Uterus (tissue), 2 donors: ENCODE measurements around the gene PLA2G7.

Experiments
- CTCF ChIP-seq, 4 experiments: fragments of 200-600 bp in 2 of 4; fragments of 450-650 bp in 2 of 4; sonication (generic) in 2 of 4; IDR thresholded peaks; one replicate each; pipeline ENCODE4 v1.5.1; 2016 to 2019; ENCODE audit warnings: antibody characterized with exemption in 4 of 4, mild to moderate bottlenecking in 2 of 4, moderate library complexity in 1 of 4
- POLR2A ChIP-seq, 2 donors: fragments of 450-650 bp; IDR thresholded peaks; one replicate each; pipeline ENCODE4 v1.6.1; 2016; ENCODE audit warnings: antibody characterized with exemption in 2 of 2, mild to moderate bottlenecking in 1 of 2, moderate library complexity in 1 of 2

DNA sequence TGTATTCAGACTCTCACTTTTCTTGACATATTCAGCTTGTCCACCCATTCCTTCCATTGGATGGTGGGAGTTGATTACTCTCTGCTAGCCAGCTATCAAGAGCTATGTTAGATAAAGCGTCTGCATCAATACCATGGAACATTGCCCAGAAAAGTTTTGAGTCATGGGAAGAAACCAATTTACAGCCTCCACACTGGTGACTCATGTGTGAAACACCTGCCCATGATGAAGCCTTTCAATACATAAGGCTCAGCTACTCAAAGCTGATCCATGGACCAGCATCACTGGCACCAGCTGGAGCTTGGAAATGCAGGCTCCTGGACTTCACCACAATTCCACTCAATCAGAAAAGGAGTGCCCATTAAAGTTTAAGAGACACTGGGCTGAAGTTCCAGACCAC, 16.1 kb downstream of the PLA2G7 start:
- TF ChIP-seq CTCF (IDR thresholded peaks at IDR 0.05) (no peak), POLR2A (IDR thresholded peaks at IDR 0.05) (no peak)
